Measurements from ENCODE around the gene SYNCRIP. TPM values are rescaled to one million over a fixed set of nuclear protein-coding genes. Genes with fewer than 3 reads are reported as not detected.

Gene SYNCRIP
- polyA plus RNA-seq, 2 donors: 34.2 to 56.3 TPM

Other genes with a start within 250 kb of the SYNCRIP start
- gene NT5E, start 192.8 kb downstream of the SYNCRIP start, polyA plus RNA-seq: 1 to 10 TPM in 1 of 2 donors, under 1 TPM in 1; 0.51 to 1.3 TPM
- gene SNX14, start 49.0 kb downstream of the SYNCRIP start, polyA plus RNA-seq: 10 to 100 TPM; 26.2 to 47.7 TPM